HepG2 (cell line): ENCODE data around the gene EMILIN1. TPM values are rescaled to one million over a fixed set of nuclear protein-coding genes. Genes with fewer than 3 reads are reported as not detected.

Source experiments
- ATF2 ChIP-seq: sonication (generic); formaldehyde crosslinking; IDR thresholded peaks from 2 replicates; pipeline ENCODE4 v1.4.0; 2020; ENCODE audit warnings: missing genetic modification reagents
- CCDC6 ChIP-seq: sonication (generic); formaldehyde crosslinking; IDR thresholded peaks from 2 replicates; pipeline ENCODE4 v1.8.1; 2022; ENCODE audit warnings: mild to moderate bottlenecking, missing genetic modification reagents, moderate library complexity
- CENPX ChIP-seq: sonication (generic); formaldehyde crosslinking; IDR thresholded peaks from 2 replicates; pipeline ENCODE4 v1.9.0; 2021; ENCODE audit warnings: mild to moderate bottlenecking, missing genetic modification reagents, moderate library complexity
- GPN1 ChIP-seq: sonication (generic); formaldehyde crosslinking; IDR thresholded peaks from 2 replicates; pipeline ENCODE4 v1.5.1; 2020; ENCODE audit warnings: missing genetic modification reagents, borderline replicate concordance
- HOXA7 ChIP-seq: sonication (generic); formaldehyde crosslinking; IDR thresholded peaks from 2 replicates; pipeline ENCODE4 v1.8.1; 2022; ENCODE audit warnings: mild to moderate bottlenecking, missing genetic modification reagents, moderate library complexity
- KMT2A ChIP-seq: sonication (generic); formaldehyde crosslinking; IDR thresholded peaks from 2 replicates; pipeline ENCODE4 v1.4.0; 2020; ENCODE audit warnings: missing genetic modification reagents
- MAX ChIP-seq: IDR thresholded peaks from 2 replicates; pipeline ENCODE4 v1.6.1; 2012; ENCODE audit warnings: inconsistent platforms
- MED13 ChIP-seq: sonication (generic); formaldehyde crosslinking; IDR thresholded peaks from 2 replicates; pipeline ENCODE4 v1.5.0; 2020; ENCODE audit warnings: missing genetic modification reagents
- MTA1 ChIP-seq: sonication (generic); formaldehyde crosslinking; IDR thresholded peaks from 2 replicates; pipeline ENCODE4 v1.4.0; 2020; ENCODE audit warnings: missing genetic modification reagents, mild to moderate bottlenecking, borderline replicate concordance
- PCBP2 ChIP-seq: fragments of 200-400 bp; formaldehyde crosslinking; optimal IDR thresholded peaks from 2 replicates; pipeline ENCODE3; 2018; ENCODE audit warnings: low read length, low read depth; ENCODE audit not compliant: poor library complexity, severe bottlenecking
- POLR2A ChIP-seq, 2 experiments: IDR thresholded peaks; 2 replicates each; pipeline ENCODE4 v1.6.1; 2011; ENCODE audit warnings: low read depth in 2 of 2, low read length in 2 of 2, mild to moderate bottlenecking in 1 of 2, moderate library complexity in 1 of 2; ENCODE audit not compliant: insufficient read depth in 1 of 2
- SALL1 ChIP-seq: sonication (generic); formaldehyde crosslinking; IDR thresholded peaks from 2 replicates; pipeline ENCODE4 v1.8.0; 2022; ENCODE audit warnings: mild to moderate bottlenecking, missing genetic modification reagents
- SETDB1 ChIP-seq: sonication (generic); formaldehyde crosslinking; IDR thresholded peaks from 2 replicates; pipeline ENCODE4 v1.5.1; 2020; ENCODE audit warnings: missing genetic modification reagents, mild to moderate bottlenecking, borderline replicate concordance
- SIX4 ChIP-seq: sonication (generic); formaldehyde crosslinking; IDR thresholded peaks from 2 replicates; pipeline ENCODE4 v1.4.0; 2020; ENCODE audit warnings: missing genetic modification reagents
- TAF1 ChIP-seq: sonication (generic); formaldehyde crosslinking; IDR thresholded peaks from 2 replicates; pipeline ENCODE4 v1.4.0; 2020; ENCODE audit warnings: missing genetic modification reagents
- THAP7 ChIP-seq: sonication (generic); formaldehyde crosslinking; IDR thresholded peaks from 2 replicates; pipeline ENCODE4 v1.8.1; 2023; ENCODE audit warnings: mild to moderate bottlenecking, missing genetic modification reagents
- ZBTB7A ChIP-seq: sonication (generic); formaldehyde crosslinking; IDR thresholded peaks from 2 replicates; pipeline ENCODE4 v1.8.0; 2022; ENCODE audit warnings: mild to moderate bottlenecking, missing genetic modification reagents
- ZNF335 ChIP-seq: sonication (generic); formaldehyde crosslinking; IDR thresholded peaks from 2 replicates; pipeline ENCODE4 v1.4.0; 2020; ENCODE audit warnings: missing genetic modification reagents
- ZNF431 ChIP-seq: sonication (generic); formaldehyde crosslinking; IDR thresholded peaks from 2 replicates; pipeline ENCODE4 v1.9.0; 2022; ENCODE audit warnings: missing genetic modification reagents, low read depth, mild to moderate bottlenecking, borderline replicate concordance
- ZNF441 ChIP-seq: sonication (generic); formaldehyde crosslinking; IDR thresholded peaks from 2 replicates; pipeline ENCODE4 v1.7.0; 2021; ENCODE audit warnings: missing genetic modification reagents, borderline replicate concordance
- ZNF460 ChIP-seq: sonication (generic); formaldehyde crosslinking; IDR thresholded peaks from 2 replicates; pipeline ENCODE4 v1.5.1; 2020; ENCODE audit warnings: missing genetic modification reagents, mild to moderate bottlenecking, borderline replicate concordance
- ZNF501 ChIP-seq: sonication (generic); formaldehyde crosslinking; IDR thresholded peaks from 2 replicates; pipeline ENCODE4 v1.5.1; 2020; ENCODE audit warnings: mild to moderate bottlenecking, moderate library complexity, missing genetic modification reagents
- ZNF589 ChIP-seq: sonication (generic); formaldehyde crosslinking; conservative IDR thresholded peaks from 2 replicates; pipeline ENCODE4 v1.8.0; 2022; ENCODE audit warnings: mild to moderate bottlenecking, moderate library complexity, missing genetic modification reagents
- ZNF737 ChIP-seq: sonication (generic); formaldehyde crosslinking; IDR thresholded peaks from 2 replicates; pipeline ENCODE4 v1.5.0; 2020; ENCODE audit warnings: missing genetic modification reagents, mild to moderate bottlenecking, borderline replicate concordance
- ZNF761 ChIP-seq: sonication (generic); formaldehyde crosslinking; conservative IDR thresholded peaks from 2 replicates; pipeline ENCODE4 v1.4.0; 2020; ENCODE audit warnings: mild to moderate bottlenecking, missing genetic modification reagents
- ZNF775 ChIP-seq: sonication (generic); formaldehyde crosslinking; IDR thresholded peaks from 2 replicates; pipeline ENCODE4 v1.4.0; 2020; ENCODE audit warnings: missing genetic modification reagents, mild to moderate bottlenecking, moderate library complexity, borderline replicate concordance
- ZSCAN30 ChIP-seq: sonication (generic); formaldehyde crosslinking; IDR thresholded peaks from 2 replicates; pipeline ENCODE4 v1.5.0; 2020; ENCODE audit warnings: mild to moderate bottlenecking, missing genetic modification reagents
- ZUFSP ChIP-seq: sonication (generic); formaldehyde crosslinking; IDR thresholded peaks from 2 replicates; pipeline ENCODE4 v1.9.0; 2021; ENCODE audit warnings: missing genetic modification reagents, mild to moderate bottlenecking, borderline replicate concordance
- ZZZ3 ChIP-seq: sonication (generic); formaldehyde crosslinking; IDR thresholded peaks from 2 replicates; pipeline ENCODE4 v1.4.0; 2020; ENCODE audit warnings: missing genetic modification reagents, mild to moderate bottlenecking, borderline replicate concordance
- polyA plus RNA-seq, 8 experiments: library from polyadenylated mRNA; depleted of rRNA in 3 of 8; stranded (reverse) in 7 of 8; unstranded in 1 of 8; fragments of >200 nt; fragmentation: Illumina TruSeq in 4 of 8; extraction: Trizol in 4 of 8; gene quantifications; 2 replicates each; pipeline versions ENCODE4 v1.2.1 to v1.2.3, GENCODE V29; 2011 to 2016; ENCODE audit warnings: low read depth in 4 of 8, missing spikeins in 1 of 8, mixed read lengths in 1 of 8; ENCODE audit not compliant: insufficient read depth in 1 of 8
- total RNA-seq, 5 experiments: library from RNA; depleted of rRNA; stranded (reverse); fragments of >200 nt; fragmentation: Illumina TruSeq; extraction: Trizol; gene quantifications; 2 replicates each; pipeline ENCODE4 v1.2.3, GENCODE V29; 2016; ENCODE audit warnings: low read depth in 1 of 5

The EMILIN1 gene
- total and polyA plus RNA-seq, 2 of the 13 experiments (the other 11 are each of a cell fraction or from before 2014, with no cell fraction given), result 8.1 to 9.7 TPM

- TF ChIP-seq SIX4, result no peak
- no peak for TF ChIP-seq ZNF501 (CRISPR knock-in tag)
- TF ChIP-seq KMT2A (CRISPR knock-in tag), result peak; percentile 3; the same call in 1 of the 2 replicates
- TF ChIP-seq CENPX (CRISPR knock-in tag), result no peak
- TF ChIP-seq ZNF589 (CRISPR knock-in tag), result no peak
- TF ChIP-seq TAF1, result no peak
- no peak for TF ChIP-seq ZNF737 (CRISPR knock-in tag)
- TF ChIP-seq SALL1 (CRISPR knock-in tag), result no peak
- peak; percentile 44; the same call in 1 of the 2 replicates for TF ChIP-seq ZNF761 (CRISPR knock-in tag)
- TF ChIP-seq ZNF775 (CRISPR knock-in tag), result no peak
- TF ChIP-seq POLR2A (IDR thresholded peaks at IDR 0.05; ENCODE audit: insufficient read depth in 1 of 2, low read depth in 2 of 2, low read length in 2 of 2), result no peak; a peak in 1 of 4 replicates
- TF ChIP-seq ZNF441 (CRISPR knock-in tag), result no peak; the same call in 1 of the 2 replicates
- TF ChIP-seq MAX, result no peak
- no peak for TF ChIP-seq SETDB1 (CRISPR knock-in tag)
- TF ChIP-seq MED13 (CRISPR knock-in tag), result no peak
- no peak for TF ChIP-seq CCDC6 (CRISPR knock-in tag)
- no peak for TF ChIP-seq ZUFSP (CRISPR knock-in tag)
- TF ChIP-seq THAP7 (CRISPR knock-in tag), result no peak
- no peak for TF ChIP-seq ZNF460 (CRISPR knock-in tag)
- TF ChIP-seq ATF2 (CRISPR knock-in tag), result no peak
- 0 out of 2 replicates have a peak, but pooled peaks have one; percentile 53 for TF ChIP-seq ZZZ3 (CRISPR knock-in tag)
- TF ChIP-seq MTA1 (CRISPR knock-in tag), result no peak
- no peak for TF ChIP-seq HOXA7 (CRISPR knock-in tag)
- TF ChIP-seq ZNF431 (CRISPR knock-in tag), result no peak
- no peak for TF ChIP-seq PCBP2
- no peak for TF ChIP-seq ZBTB7A (CRISPR knock-in tag)
- TF ChIP-seq ZSCAN30 (CRISPR knock-in tag), result no peak
- TF ChIP-seq GPN1 (CRISPR knock-in tag), result no peak
- no peak; the same call in 1 of the 2 replicates for TF ChIP-seq ZNF335 (CRISPR knock-in tag)
These were observed 56.5 kb downstream of the EMILIN1 start (continued) for GRCh38 chr2:27134781-27135477.
